Activated B cell treated with CpG ODN at 0.5 μM for 24 hours (primary cell): ENCODE data around the gene SEPTIN2. TPM values are rescaled to one million over a fixed set of nuclear protein-coding genes. Genes with fewer than 3 reads are reported as not detected.

ENCODE experiments used
- ATAC-seq: fragments of 200-7000 bp; cut with Tn5 transposase; one replicate; pipeline ENCODE4 v1.10.0; 2021; ENCODE audit warnings: low read depth, mild to moderate bottlenecking, moderate library complexity
- CTCF ChIA-PET: fragments of 350-600 bp; sonication (Branson Sonifier 250); formaldehyde crosslinking; loops from one replicate; lab custom pipeline; 2021; ENCODE audit warnings: antibody characterized with exemption; lab: Charles Lee
- POLR2A ChIA-PET: fragments of 350-600 bp; sonication (Branson Sonifier 250); formaldehyde crosslinking; loops from one replicate; lab custom pipeline; 2021; ENCODE audit warnings: antibody characterized with exemption; lab: Charles Lee
- DNase-seq: peaks from one replicate; pipeline ENCODE4 v3.0.0; 2022
- H3K27ac Mint-ChIP-seq: one replicate; pipeline ENCODE4 v1.8.0; 2020; ENCODE audit warnings: mixed read lengths
- H3K27me3 Mint-ChIP-seq: one replicate; pipeline ENCODE4 v1.8.0; 2021; ENCODE audit warnings: mixed read lengths
- H3K36me3 Mint-ChIP-seq: one replicate; pipeline ENCODE4 v1.8.0; 2021; ENCODE audit warnings: low read depth, mixed read lengths
- H3K4me1 Mint-ChIP-seq: one replicate; pipeline ENCODE4 v1.8.0; 2021; ENCODE audit warnings: mixed read lengths
- H3K4me3 Mint-ChIP-seq: one replicate; pipeline ENCODE4 v1.8.0; 2020; ENCODE audit warnings: mild to moderate bottlenecking, mixed read lengths
- H3K9me3 Mint-ChIP-seq: one replicate; pipeline ENCODE4 v1.8.0; 2020; ENCODE audit warnings: mixed read lengths
- intact Hi-C: fragments of 100-400 bp; cut with micrococcal nuclease; formaldehyde crosslinking; loops from one replicate; pipeline ENCODE4 v1.15.1; 2024
- total RNA-seq: library from RNA; stranded (reverse); gene quantifications from 2 replicates; pipeline ENCODE4 v1.2.3, GENCODE V29; 2022
- TF ChIP-seq, protein P1 (sequence below): fragments of 200-600 bp; IDR thresholded peaks from one replicate; pipeline ENCODE4 v1.8.0; 2022; ENCODE audit warnings: antibody characterized with exemption, mild to moderate bottlenecking

Gene SEPTIN2
- total RNA-seq, 1 donor from 2014 or later = 251 TPM

DNA sequence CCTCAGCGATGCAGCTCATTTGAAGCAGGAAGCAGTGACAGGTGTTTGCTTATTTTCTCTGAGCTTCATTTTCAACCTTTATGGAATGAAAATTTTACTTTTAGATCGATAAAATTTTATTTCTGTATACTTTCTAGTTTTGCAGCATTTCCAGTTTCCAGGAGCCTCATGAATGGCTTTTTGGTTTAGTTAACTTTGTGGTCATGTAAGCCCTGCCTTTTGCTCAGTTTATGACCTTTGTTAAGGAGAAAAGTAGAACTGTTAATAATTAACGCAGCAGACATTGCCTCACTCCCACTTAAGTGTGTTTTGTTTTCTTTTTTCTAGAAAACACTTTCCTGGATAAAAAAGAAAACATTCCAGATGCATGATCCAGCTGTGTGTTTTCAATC, 35.9 kb downstream of the SEPTIN2 start:
- no peaks in the 10 kb centered on the region for H3K27me3 Mint-ChIP-seq
- H3K27ac Mint-ChIP-seq = no peak overlapping the region
- no peak overlapping the region for H3K4me3 Mint-ChIP-seq
- intact Hi-C loops = no loop called here
- CTCF ChIA-PET = no interaction called here
- H3K36me3 Mint-ChIP-seq = peaks cover 70% of the 10 kb centered on the region
- no peak for DNase-seq
- ATAC-seq = no peak
- TF ChIP-seq, protein P1, sequence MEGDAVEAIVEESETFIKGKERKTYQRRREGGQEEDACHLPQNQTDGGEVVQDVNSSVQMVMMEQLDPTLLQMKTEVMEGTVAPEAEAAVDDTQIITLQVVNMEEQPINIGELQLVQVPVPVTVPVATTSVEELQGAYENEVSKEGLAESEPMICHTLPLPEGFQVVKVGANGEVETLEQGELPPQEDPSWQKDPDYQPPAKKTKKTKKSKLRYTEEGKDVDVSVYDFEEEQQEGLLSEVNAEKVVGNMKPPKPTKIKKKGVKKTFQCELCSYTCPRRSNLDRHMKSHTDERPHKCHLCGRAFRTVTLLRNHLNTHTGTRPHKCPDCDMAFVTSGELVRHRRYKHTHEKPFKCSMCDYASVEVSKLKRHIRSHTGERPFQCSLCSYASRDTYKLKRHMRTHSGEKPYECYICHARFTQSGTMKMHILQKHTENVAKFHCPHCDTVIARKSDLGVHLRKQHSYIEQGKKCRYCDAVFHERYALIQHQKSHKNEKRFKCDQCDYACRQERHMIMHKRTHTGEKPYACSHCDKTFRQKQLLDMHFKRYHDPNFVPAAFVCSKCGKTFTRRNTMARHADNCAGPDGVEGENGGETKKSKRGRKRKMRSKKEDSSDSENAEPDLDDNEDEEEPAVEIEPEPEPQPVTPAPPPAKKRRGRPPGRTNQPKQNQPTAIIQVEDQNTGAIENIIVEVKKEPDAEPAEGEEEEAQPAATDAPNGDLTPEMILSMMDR = no peak
- no peaks in the 10 kb centered on the region for H3K9me3 Mint-ChIP-seq
- POLR2A ChIA-PET = no interaction called here
- H3K4me1 Mint-ChIP-seq = peaks cover 6% of the 10 kb centered on the region

DNA sequence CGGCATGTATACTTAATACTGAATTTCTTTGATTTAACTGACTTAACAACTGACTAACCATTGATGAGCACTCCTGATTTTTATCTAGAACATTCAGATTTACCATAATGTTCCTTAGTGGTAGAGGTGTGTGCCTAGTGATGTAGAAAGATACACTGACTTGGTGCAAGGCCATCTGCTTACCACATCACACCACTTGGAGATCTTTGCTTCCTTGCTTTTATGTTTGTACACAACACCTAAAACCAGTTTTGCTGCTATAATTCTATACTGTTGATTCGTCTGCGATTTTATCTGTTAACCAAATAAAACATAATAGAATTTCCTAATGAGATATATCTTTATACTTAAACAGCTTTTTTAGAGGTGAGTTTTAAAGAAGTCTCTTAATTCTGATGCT, 36.5 kb downstream of the SEPTIN2 start:
- Mint-ChIP-seq H3K4me1 (peaks cover 12% of the 10 kb centered on the region), H3K27me3 (no peaks in the 10 kb centered on the region), H3K9me3 (no peaks in the 10 kb centered on the region), H3K27ac (no peak overlapping the region), H3K4me3 (no peak overlapping the region), H3K36me3 (peaks cover 67% of the 10 kb centered on the region)
- DNase-seq = no peak
- ChIA-PET CTCF (no interaction called here), POLR2A (no interaction called here)
- no peak for ATAC-seq
- intact Hi-C loops = no loop called here
- TF ChIP-seq, protein P1 = no peak

DNA sequence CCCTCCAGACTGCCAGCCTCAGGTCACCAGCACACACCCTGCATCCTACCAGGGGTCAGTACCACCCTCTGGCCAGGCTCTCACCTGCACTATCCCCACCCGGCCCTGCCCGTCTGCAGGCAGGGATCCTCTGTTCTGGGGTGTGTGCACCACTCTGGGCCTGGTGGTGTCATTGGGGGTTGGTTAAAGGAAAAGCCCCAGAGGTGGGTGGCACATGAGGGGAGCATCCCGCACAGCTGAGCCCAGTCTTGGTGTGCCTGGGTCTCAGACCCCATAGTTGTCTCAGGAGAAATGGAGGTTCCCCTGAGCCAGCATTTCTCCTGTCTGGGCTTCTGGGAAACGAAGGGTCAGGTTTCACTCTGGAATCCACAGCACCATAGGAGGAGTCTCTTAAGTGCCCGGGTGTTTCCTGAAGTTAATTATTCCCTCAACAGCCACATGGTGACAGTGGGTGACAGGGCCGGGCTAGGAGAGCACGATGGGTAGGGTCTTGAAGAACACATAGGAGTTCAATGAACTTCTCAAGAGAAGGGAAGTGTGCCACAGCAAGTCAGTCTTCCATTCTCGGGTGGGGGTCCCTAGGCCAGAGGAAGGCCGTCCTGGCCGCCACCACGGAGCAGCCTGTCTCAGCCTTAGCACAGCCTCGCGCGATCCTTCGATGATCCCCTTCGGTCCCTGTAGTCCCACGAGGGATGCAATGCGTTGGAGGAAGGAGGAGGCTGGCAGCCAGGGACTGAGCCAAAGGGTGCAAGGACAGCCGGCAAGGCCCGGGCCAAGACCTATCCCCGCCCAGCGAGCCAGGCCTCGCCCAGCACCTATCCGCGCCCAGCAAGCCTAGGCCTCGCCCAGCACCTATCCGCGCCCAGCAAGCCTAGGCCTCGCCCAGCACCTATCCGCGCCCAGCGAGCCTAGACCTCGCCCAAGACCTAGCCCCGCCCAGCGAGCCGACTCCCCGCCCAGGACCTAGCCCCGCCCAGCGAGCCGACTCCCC, 39.2 kb downstream of the SEPTIN2 start:
- peak; percentile 10 for ATAC-seq
- POLR2A ChIA-PET = interaction anchor here (1.5 to 1.6 kb wide), 2 partner anchors 39 to 40 kb away, joined by 6 read pairs; no protein-coding TSS in a partner anchor
- TF ChIP-seq, protein P1 = no peak
- DNase-seq = peak; percentile 60
- Mint-ChIP-seq H3K27me3 (no peaks in the 10 kb centered on the region), H3K36me3 (peaks cover 45% of the 10 kb centered on the region), H3K4me3 (peak overlapping the region; percentile 41), H3K9me3 (no peaks in the 10 kb centered on the region), H3K4me1 (peaks cover 40% of the 10 kb centered on the region), H3K27ac (peak overlapping the region; percentile 63)
- CTCF ChIA-PET = no interaction called here
- intact Hi-C loops = loop anchor here (5.0 kb wide), 7 partner anchors 83 to 793 kb away; partner anchors contain the start of genes DTYMK and DUSP28

DNA sequence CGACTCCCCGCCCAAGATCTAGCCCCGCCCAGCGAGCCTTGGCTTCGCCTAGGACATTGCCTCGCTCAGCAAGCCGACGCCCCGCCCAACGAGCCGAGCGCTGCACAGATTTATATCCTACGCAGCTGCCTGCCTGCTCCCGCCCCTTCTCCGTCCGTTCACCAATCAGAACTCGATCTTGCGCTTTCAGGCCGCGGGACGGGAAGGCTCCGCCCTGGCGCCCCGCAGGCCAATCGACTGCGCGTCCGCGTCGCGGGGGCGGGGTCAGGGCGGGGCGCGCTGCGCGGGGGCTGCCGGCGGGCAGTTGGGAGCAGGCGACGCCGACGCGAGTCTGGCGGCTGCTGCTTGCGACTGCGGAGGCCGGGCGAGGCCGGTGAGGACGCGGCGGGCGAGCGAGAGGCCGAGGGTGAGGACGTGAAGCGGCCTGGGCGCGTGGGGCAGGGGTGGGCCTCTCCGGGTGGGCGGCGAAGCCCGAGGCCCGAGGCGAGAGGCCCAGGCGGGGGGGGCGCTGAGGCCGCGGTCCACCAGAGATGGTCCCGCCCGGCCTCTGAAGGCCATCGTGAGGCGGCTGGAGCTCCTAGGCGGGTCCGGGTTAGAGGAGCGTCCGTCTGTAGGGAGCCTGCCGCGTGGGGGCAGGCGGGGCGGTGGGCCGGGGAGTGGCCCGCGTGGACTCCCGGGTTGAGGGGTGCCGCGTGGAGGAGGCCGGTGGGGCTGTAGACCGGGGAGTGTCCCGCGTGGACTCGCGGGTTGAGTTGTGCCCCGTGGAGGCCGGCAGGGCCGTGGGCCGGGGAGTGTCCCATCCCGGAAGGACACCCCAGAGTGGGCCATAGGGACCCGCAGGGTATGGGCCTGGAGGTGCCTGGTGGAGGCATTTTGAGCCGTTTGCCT, 40.5 kb downstream of the SEPTIN2 start, which contains the start of gene FARP2:
FARP2 (plus strand) TSS at position 303 of the 888 bp plus-strand sequence. CDS start 16,823 bp downstream, outside the sequence.
- H3K27ac Mint-ChIP-seq = peak within 1 kb of the TSS; percentile 88
- H3K4me1 Mint-ChIP-seq = peaks cover 49% of the 10 kb centered on the region
- ATAC-seq = peak; percentile 89
- no peaks in the 10 kb centered on the region for H3K9me3 Mint-ChIP-seq
- CTCF ChIA-PET = no interaction called here
- intact Hi-C loops = loop anchor here (1.0 to 5.0 kb wide), 10 partner anchors 41 to 794 kb away; partner anchors contain the start of genes DTYMK, DUSP28, HDLBP and PASK
- POLR2A ChIA-PET = interaction anchor here (1.0 to 1.6 kb wide), 3 partner anchors 18 to 41 kb away, joined by 4 to 6 read pairs (median 6); no protein-coding TSS in a partner anchor
- no peaks in the 10 kb centered on the region for H3K27me3 Mint-ChIP-seq
- H3K36me3 Mint-ChIP-seq = peaks cover 40% of the 10 kb centered on the region
- DNase-seq = peak; percentile 94
- TF ChIP-seq, protein P1 = no peak
- peak within 1 kb of the TSS; percentile 87 for H3K4me3 Mint-ChIP-seq
